H1 (cell line): ENCODE results near the gene CACNG7. TPM values are rescaled to one million over a fixed set of nuclear protein-coding genes. Genes with fewer than 3 reads are reported as not detected.

ENCODE experiments used
- CTCF ChIA-PET: fragments of 300-600 bp; sonication (Branson Sonifier 250); formaldehyde crosslinking; loops from one replicate; lab custom pipeline; 2021; ENCODE audit not compliant: partially characterized antibody; lab: Charles Lee
- POLR2A ChIA-PET: fragments of 300-600 bp; sonication (Branson Sonifier 250); formaldehyde crosslinking; loops from one replicate; lab custom pipeline; 2021; ENCODE audit warnings: inconsistent platforms; ENCODE audit not compliant: partially characterized antibody; lab: Charles Lee
- DNase-seq, 2 experiments: peaks; one replicate each; pipeline versions ENCODE4 v3.0.0 to v3.0.0-alpha.2; 2010 to 2022; ENCODE audit warnings: low spot score in 2 of 2, low read depth in 1 of 2, mixed read lengths in 1 of 2
- FAIRE-seq: peaks from 2 replicates; lab custom pipeline; 2011; peaks lifted over from hg19 to GRCh38; lab: Jason Lieb, UNC
- H2AFZ ChIP-seq: 2 replicates; pipeline ENCODE4 v1.8.1; 2012; ENCODE audit warnings: low read length, inconsistent platforms
- H2AK5ac ChIP-seq: 2 replicates; pipeline ENCODE4 v1.6.1; 2013; ENCODE audit warnings: low read depth, low read length
- H2BK120ac ChIP-seq: replicated peaks from 2 replicates; pipeline ENCODE3; 2013; ENCODE audit warnings: low read depth, low read length, inconsistent platforms
- H2BK12ac ChIP-seq: 2 replicates; pipeline ENCODE4 v1.6.1; 2013; ENCODE audit warnings: low read depth, low read length
- H2BK15ac ChIP-seq: 2 replicates; pipeline ENCODE4 v1.6.1; 2013; ENCODE audit warnings: low read length
- H2BK20ac ChIP-seq: 2 replicates; pipeline ENCODE4 v1.6.1; 2013; ENCODE audit warnings: low read length
- H2BK5ac ChIP-seq: 2 replicates; pipeline ENCODE4 v1.6.1; 2013; ENCODE audit warnings: low read depth, low read length
- H3K14ac ChIP-seq: 2 replicates; pipeline ENCODE4 v1.6.1; 2013; ENCODE audit warnings: inconsistent platforms; ENCODE audit not compliant: insufficient read length
- H3K18ac ChIP-seq: 2 replicates; pipeline ENCODE4 v1.6.1; 2013; ENCODE audit warnings: low read length; ENCODE audit errors: extremely low read depth
- H3K23ac ChIP-seq: 2 replicates; pipeline ENCODE4 v1.6.1; 2013; ENCODE audit warnings: inconsistent platforms; ENCODE audit not compliant: insufficient read length
- H3K23me2 ChIP-seq: 2 replicates; pipeline ENCODE4 v1.6.1; 2013; ENCODE audit warnings: low read depth, low read length
- H3K27ac ChIP-seq: 2 replicates; pipeline ENCODE4 v1.6.1; 2011; ENCODE audit warnings: low read depth, low read length, inconsistent platforms
- H3K27me3 ChIP-seq, 4 experiments: replicated peaks in 1 of 4; 1 replicate in 1 of 4; 2 replicates in 3 of 4; pipeline versions ENCODE4 v1.6.1 to v1.8.1; 2011 to 2013; ENCODE audit warnings: low read length in 3 of 4, mild to moderate bottlenecking in 3 of 4, inconsistent platforms in 2 of 4, mixed read lengths in 2 of 4, moderate library complexity in 1 of 4; ENCODE audit not compliant: control insufficient read depth in 3 of 4, insufficient read depth in 3 of 4; ENCODE audit errors: extremely low read depth in 1 of 4
- H3K36me3 ChIP-seq, 4 experiments: 2 replicates each; pipeline versions ENCODE4 v1.6.1 to v1.8.1; 2011 to 2013; ENCODE audit warnings: mild to moderate bottlenecking in 4 of 4, low read length in 3 of 4, moderate library complexity in 2 of 4, control low read depth in 1 of 4, inconsistent platforms in 1 of 4; ENCODE audit not compliant: insufficient read depth in 4 of 4, control insufficient read depth in 2 of 4
- H3K4ac ChIP-seq: replicated peaks from 2 replicates; pipeline ENCODE3; 2013; ENCODE audit warnings: low read length, low read depth, mixed read lengths, inconsistent platforms; ENCODE audit not compliant: insufficient read length
- H3K4me1 ChIP-seq, 4 experiments: replicated peaks in 1 of 4; 1 replicate in 1 of 4; 2 replicates in 3 of 4; pipeline versions ENCODE4 v1.6.1 to v1.8.1; 2011 to 2013; ENCODE audit warnings: low read length in 3 of 4, inconsistent platforms in 2 of 4, mixed read lengths in 1 of 4; ENCODE audit not compliant: insufficient read depth in 4 of 4, control insufficient read depth in 3 of 4
- H3K4me2 ChIP-seq, 2 experiments: 2 replicates each; pipeline versions ENCODE4 v1.6.1 to v1.8.1; 2011 to 2013; ENCODE audit warnings: low read depth in 2 of 2, low read length in 2 of 2, control low read depth in 1 of 2, inconsistent platforms in 1 of 2, mild to moderate bottlenecking in 1 of 2; ENCODE audit not compliant: insufficient read depth in 1 of 2
- H3K4me3 ChIP-seq, 4 experiments: fragments of 200-600, 300-600 bp in 1 of 4; sonication (generic), shearing (Covaris generic), sonication (Bioruptor Twin) in 1 of 4; 2 replicates each; pipeline versions ENCODE4 v1.5.1 to v1.8.1; 2011 to 2016; ENCODE audit warnings: low read length in 4 of 4, low read depth in 3 of 4, control low read depth in 2 of 4, inconsistent platforms in 2 of 4, mild to moderate bottlenecking in 2 of 4, mixed read lengths in 1 of 4, moderate library complexity in 1 of 4; ENCODE audit not compliant: insufficient read depth in 2 of 4; ENCODE audit errors: extremely low read depth in 1 of 4
- H3K56ac ChIP-seq: replicated peaks from 2 replicates; pipeline ENCODE3; 2013; ENCODE audit warnings: low read depth, mild to moderate bottlenecking, mixed read lengths, low read length, inconsistent platforms; ENCODE audit not compliant: insufficient read length
- H3K79me1 ChIP-seq: 2 replicates; pipeline ENCODE4 v1.6.1; 2013; ENCODE audit warnings: low read depth, low read length, control low read depth
- H3K79me2 ChIP-seq, 2 experiments: 2 replicates each; pipeline versions ENCODE4 v1.6.1 to v1.8.1; 2012 to 2013; ENCODE audit warnings: low read length in 2 of 2, mild to moderate bottlenecking in 2 of 2, inconsistent platforms in 1 of 2; ENCODE audit not compliant: insufficient read depth in 2 of 2, control insufficient read depth in 1 of 2
- H3K9ac ChIP-seq, 4 experiments: replicated peaks in 1 of 4; 1 replicate in 1 of 4; 2 replicates in 3 of 4; pipeline versions ENCODE4 v1.6.1 to v1.8.1; 2011 to 2013; ENCODE audit warnings: low read depth in 3 of 4, low read length in 3 of 4, control low read depth in 2 of 4, mild to moderate bottlenecking in 2 of 4, moderate library complexity in 2 of 4, inconsistent platforms in 1 of 4; ENCODE audit errors: extremely low read depth in 1 of 4
- H3K9me3 ChIP-seq, 2 experiments: 2 replicates each; pipeline versions ENCODE4 v1.6.1 to v1.8.1; 2012 to 2013; ENCODE audit warnings: mild to moderate bottlenecking in 2 of 2, moderate library complexity in 2 of 2, control low read depth in 1 of 2, inconsistent platforms in 1 of 2, low read depth in 1 of 2, low read length in 1 of 2, mixed read lengths in 1 of 2; ENCODE audit not compliant: insufficient read depth in 2 of 2
- H4K20me1 ChIP-seq, 2 experiments: replicated peaks in 1 of 2; 2 replicates each; pipeline versions ENCODE3 to v1.8.1; 2011 to 2013; ENCODE audit warnings: inconsistent platforms in 2 of 2, low read length in 2 of 2, mild to moderate bottlenecking in 1 of 2; ENCODE audit not compliant: insufficient read depth in 2 of 2, control insufficient read depth in 1 of 2
- H4K5ac ChIP-seq: 2 replicates; pipeline ENCODE4 v1.6.1; 2013; ENCODE audit warnings: low read length, low read depth, mixed read lengths, inconsistent platforms; ENCODE audit not compliant: insufficient read length
- H4K8ac ChIP-seq: 2 replicates; pipeline ENCODE4 v1.8.0; 2013; ENCODE audit warnings: mild to moderate bottlenecking, moderate library complexity, low read length, inconsistent platforms; ENCODE audit not compliant: insufficient read depth; ENCODE audit errors: extremely low read depth
- H4K91ac ChIP-seq: replicated peaks from 2 replicates; pipeline ENCODE3; 2013; ENCODE audit warnings: low read length, mixed read lengths, inconsistent platforms; ENCODE audit not compliant: insufficient read length
- BCL11A ChIP-seq, 2 experiments: IDR thresholded peaks; one replicate each; pipeline ENCODE4 v1.6.1; 2011; ENCODE audit warnings: low read depth in 2 of 2, low read length in 2 of 2, mild to moderate bottlenecking in 2 of 2
- BRCA1 ChIP-seq: IDR thresholded peaks from 2 replicates; pipeline ENCODE4 v1.6.1; 2012; ENCODE audit warnings: low read depth, low read length, improper control_type of control experiment
- CBX5 ChIP-seq: fragments of 300-800, 300-1000 bp; sonication (generic); IDR thresholded peaks from 2 replicates; pipeline ENCODE4 v1.7.1; 2016; ENCODE audit warnings: antibody characterized with exemption, low read length, low read depth
- GABPA ChIP-seq: IDR thresholded peaks from 2 replicates; pipeline ENCODE4 v1.6.1; 2011; ENCODE audit warnings: mild to moderate bottlenecking, low read length, moderate library complexity, borderline replicate concordance; ENCODE audit not compliant: insufficient read depth
- GTF2F1 ChIP-seq: IDR thresholded peaks from 2 replicates; pipeline ENCODE4 v1.6.1; 2012; ENCODE audit warnings: low read depth, low read length, improper control_type of control experiment, borderline replicate concordance
- NRF1 ChIP-seq: IDR thresholded peaks from 2 replicates; pipeline ENCODE4 v1.6.1; 2011; ENCODE audit warnings: mild to moderate bottlenecking, low read depth, low read length, improper control_type of control experiment
- RAD21 ChIP-seq, 2 experiments: IDR thresholded peaks in 1 of 2; conservative IDR thresholded peaks in 1 of 2; 2 replicates each; pipeline ENCODE4 v1.6.1; 2011; ENCODE audit warnings: low read depth in 2 of 2, low read length in 2 of 2, improper control_type of control experiment in 1 of 2, inconsistent platforms in 1 of 2, mild to moderate bottlenecking in 1 of 2, moderate library complexity in 1 of 2
- RFX5 ChIP-seq: IDR thresholded peaks from 2 replicates; pipeline ENCODE4 v1.6.1; 2011; ENCODE audit warnings: low read depth, low read length, improper control_type of control experiment, borderline replicate concordance
- SIN3A ChIP-seq, 2 experiments: IDR thresholded peaks in 1 of 2; conservative IDR thresholded peaks in 1 of 2; 2 replicates each; pipeline ENCODE4 v1.6.1; 2011 to 2012; ENCODE audit warnings: low read length in 2 of 2, improper control_type of control experiment in 1 of 2, low read depth in 1 of 2, mild to moderate bottlenecking in 1 of 2
- SRF ChIP-seq: IDR thresholded peaks from 2 replicates; pipeline ENCODE4 v1.6.1; 2011; ENCODE audit warnings: mild to moderate bottlenecking, low read depth, low read length, moderate library complexity
- TAF1 ChIP-seq: IDR thresholded peaks from 2 replicates; pipeline ENCODE4 v1.6.1; 2011; ENCODE audit warnings: mild to moderate bottlenecking, low read depth, low read length
- TEAD4 ChIP-seq: IDR thresholded peaks from 2 replicates; pipeline ENCODE4 v1.6.1; 2012; ENCODE audit warnings: low read depth, low read length, inconsistent platforms, mixed read lengths
- ZNF274 ChIP-seq: IDR thresholded peaks from 2 replicates; pipeline ENCODE4 v1.7.0; 2012; ENCODE audit warnings: low read length, borderline replicate concordance; ENCODE audit errors: extremely low read depth
- WGBS, 2 experiments: shearing (Covaris generic) in 1 of 2; methylation state at CpG; one replicate each; pipeline versions ENCODE4 v1.1.6 to v1.1.7; 2013 to 2015; ENCODE audit warnings: low lambda C conversion rate in 2 of 2, mixed read lengths in 2 of 2, inconsistent platforms in 1 of 2, low coverage in 1 of 2, missing lambda C conversion rate in 1 of 2; ENCODE audit not compliant: insufficient replicate concordance in 2 of 2, insufficient coverage in 1 of 2, insufficient read length in 1 of 2; ENCODE audit errors: extremely low coverage in 1 of 2, missing lambda C conversion rate in 1 of 2; 5-methylcytosine and 5-hydroxymethylcytosine counted together
- polyA plus RNA-seq, 7 experiments: library from polyadenylated mRNA; depleted of rRNA in 3 of 7; stranded (reverse) in 5 of 7; unstranded in 2 of 7; fragments of >200 nt in 5 of 7; fragments of 200-250 nt in 2 of 7; gene quantifications; 1 replicate in 5 of 7; 2 replicates in 1 of 7; 4 replicates in 1 of 7; pipeline versions ENCODE4 v1.2.1 to v1.2.3, GENCODE V29; 2011 to 2013; ENCODE audit warnings: missing spikeins in 2 of 7, mixed read lengths in 2 of 7
- total RNA-seq: library from RNA; stranded (reverse); fragmentation: NEBNext Ultra II Directional; extraction: Animal tissue kit (Norgen Biotek cat#: 25700); gene quantifications from 2 replicates; pipeline ENCODE4 v1.2.1, GENCODE V29; 2021

The CACNG7 gene
- total and polyA plus RNA-seq, 2 of the 8 experiments (the other 6 are each of a cell fraction or from before 2014, with no cell fraction given): 28.9 to 69.8 TPM

GRCh38 chr19:53985863-53986262 is 76.8 kb downstream of the CACNG7 start:
- H4K20me1 ChIP-seq: peaks cover 2 to 8% of the 10 kb centered on the region in 2 experiments
- H3K79me2 ChIP-seq: no peaks in the 10 kb centered on the region
- H3K4me1 ChIP-seq: peaks cover 4 to 18% (median 13%) of the 10 kb centered on the region in 4 experiments
- peaks cover 0 to 7% (median 4%) of the 10 kb centered on the region in 4 experiments; a peak in 3 of 7 replicates for H3K27me3 ChIP-seq
- DNase-seq: no peak
- H3K23ac ChIP-seq: no peak overlapping the region
- no peaks in the 10 kb centered on the region for H3K79me1 ChIP-seq
- no peak overlapping the region for H4K91ac ChIP-seq
- WGBS, 2 experiments: 89% methylated on average over 5 of the region's 6 CpGs; no CpG with 5 or more reads in 1 of the 2 experiments
- H2BK15ac ChIP-seq: no peak overlapping the region
- no peak overlapping the region for H2BK20ac ChIP-seq
- H3K18ac ChIP-seq: no peak overlapping the region
- no peak overlapping the region for H3K56ac ChIP-seq
- no peak for FAIRE-seq
- peaks cover 14% of the 10 kb centered on the region; the same call in 1 of the 2 replicates for H3K23me2 ChIP-seq
- no peak overlapping the region for H2BK5ac ChIP-seq
- ChIA-PET POLR2A (interaction anchor here (0.6 to 1.7 kb wide), 6 partner anchors 8 to 157 kb away, joined by 3 to 19 read pairs (median 4); no protein-coding TSS in a partner anchor), CTCF (interaction anchor here (1.0 to 1.5 kb wide), 2 partner anchors 38 to 74 kb away, joined by 5 to 7 read pairs; no protein-coding TSS in a partner anchor)
- no peak overlapping the region for H4K8ac ChIP-seq
- no peak overlapping the region for H3K4me2 ChIP-seq
- H2BK120ac ChIP-seq: no peak overlapping the region
- no peak overlapping the region for H3K9ac ChIP-seq
- no peaks in the 10 kb centered on the region for H3K36me3 ChIP-seq
- H3K4ac ChIP-seq: no peak overlapping the region
- no peak overlapping the region for H2AK5ac ChIP-seq
- no peak overlapping the region for H2AFZ ChIP-seq
- H3K4me3 ChIP-seq: no peak overlapping the region
- no peak overlapping the region for H2BK12ac ChIP-seq
- no peaks in the 10 kb centered on the region for H3K9me3 ChIP-seq
- no peak overlapping the region for H3K14ac ChIP-seq
- no peak overlapping the region for H3K27ac ChIP-seq
- H4K5ac ChIP-seq: no peak overlapping the region
- TF ChIP-seq GTF2F1 (no peak), BRCA1 (no peak), TAF1 (no peak), NRF1 (no peak), SRF (no peak), ZNF274 (no peak), CBX5 (no peak), RAD21 (IDR thresholded peaks at IDR 0.05 in 1 of 2, conservative IDR thresholded peaks at IDR 0.05 in 1 of 2; ENCODE audit: low read depth in 2 of 2, low read length in 2 of 2) (no peak), SIN3A (conservative IDR thresholded peaks at IDR 0.05 in 1 of 2, IDR thresholded peaks at IDR 0.05 in 1 of 2; ENCODE audit: low read depth in 1 of 2, low read length in 2 of 2) (no peak), BCL11A (IDR thresholded peaks at IDR 0.05; ENCODE audit: low read depth in 2 of 2, low read length in 2 of 2) (no peak), TEAD4 (no peak), RFX5 (no peak), GABPA (no peak)
